WI38 (cell line): Measurements from ENCODE around the gene KCNQ4.

Experiments
- H3K4me3 ChIP-seq: 2 replicates; pipeline ENCODE4 v1.5.1; 2011; ENCODE audit warnings: low read depth, mild to moderate bottlenecking, control low read depth, low read length
- TF ChIP-seq, protein P1 (sequence below): IDR thresholded peaks from 2 replicates; pipeline ENCODE4 v1.5.1; 2012; ENCODE audit warnings: low read depth, mild to moderate bottlenecking, control low read depth, low read length

Gene KCNQ4

GRCh38 chr1:40764981-40765380, 18.6 kb upstream of the KCNQ4 start:
- no peak overlapping the region for H3K4me3 ChIP-seq
- TF ChIP-seq, protein P1, sequence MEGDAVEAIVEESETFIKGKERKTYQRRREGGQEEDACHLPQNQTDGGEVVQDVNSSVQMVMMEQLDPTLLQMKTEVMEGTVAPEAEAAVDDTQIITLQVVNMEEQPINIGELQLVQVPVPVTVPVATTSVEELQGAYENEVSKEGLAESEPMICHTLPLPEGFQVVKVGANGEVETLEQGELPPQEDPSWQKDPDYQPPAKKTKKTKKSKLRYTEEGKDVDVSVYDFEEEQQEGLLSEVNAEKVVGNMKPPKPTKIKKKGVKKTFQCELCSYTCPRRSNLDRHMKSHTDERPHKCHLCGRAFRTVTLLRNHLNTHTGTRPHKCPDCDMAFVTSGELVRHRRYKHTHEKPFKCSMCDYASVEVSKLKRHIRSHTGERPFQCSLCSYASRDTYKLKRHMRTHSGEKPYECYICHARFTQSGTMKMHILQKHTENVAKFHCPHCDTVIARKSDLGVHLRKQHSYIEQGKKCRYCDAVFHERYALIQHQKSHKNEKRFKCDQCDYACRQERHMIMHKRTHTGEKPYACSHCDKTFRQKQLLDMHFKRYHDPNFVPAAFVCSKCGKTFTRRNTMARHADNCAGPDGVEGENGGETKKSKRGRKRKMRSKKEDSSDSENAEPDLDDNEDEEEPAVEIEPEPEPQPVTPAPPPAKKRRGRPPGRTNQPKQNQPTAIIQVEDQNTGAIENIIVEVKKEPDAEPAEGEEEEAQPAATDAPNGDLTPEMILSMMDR, result no peak

- TF ChIP-seq, protein P1, result no peak
- no peak overlapping the region for H3K4me3 ChIP-seq
These were observed 17.6 kb upstream of the KCNQ4 start for GRCh38 chr1:40766017-40766416.

DNA sequence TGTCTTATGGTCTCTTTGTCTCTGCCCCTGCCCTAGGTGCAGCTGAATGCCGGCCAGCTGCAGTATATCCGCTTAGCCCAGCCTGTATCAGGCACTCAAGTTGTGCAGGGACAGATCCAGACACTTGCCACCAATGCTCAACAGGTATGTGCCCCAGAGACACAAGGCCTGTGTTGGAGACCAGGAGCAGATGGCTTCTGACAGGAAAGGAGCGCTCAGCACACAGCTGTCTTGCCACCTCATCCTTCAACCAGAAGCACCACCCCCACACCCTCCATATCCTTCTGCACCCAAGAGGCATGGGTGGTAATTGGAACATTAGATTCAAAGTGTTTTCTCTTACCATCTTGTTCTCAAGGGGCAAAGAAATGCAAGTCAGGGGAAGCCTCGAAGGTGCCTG, 17.0 kb upstream of the KCNQ4 start:
- no peak overlapping the region for H3K4me3 ChIP-seq
- TF ChIP-seq, protein P1, result no peak

GRCh38 chr1:40768146-40768990, 15.2 kb upstream of the KCNQ4 start:
- TF ChIP-seq, protein P1, result no peak

GRCh38 chr1:40769815-40770214, 13.8 kb upstream of the KCNQ4 start:
- no peak overlapping the region for H3K4me3 ChIP-seq
- TF ChIP-seq, protein P1, result no peak; the same call in 1 of the 2 replicates

More at GRCh38 chr1:40768146-40768990, 15.2 kb upstream of the KCNQ4 start:
- no peak overlapping the region for H3K4me3 ChIP-seq

GRCh38 chr1:40770296-40771070, 13.1 kb upstream of the KCNQ4 start:
- no peak overlapping the region for H3K4me3 ChIP-seq
- TF ChIP-seq, protein P1, result no peak
